Measurements from ENCODE around the gene FBN1.

Gene FBN1

DNA sequence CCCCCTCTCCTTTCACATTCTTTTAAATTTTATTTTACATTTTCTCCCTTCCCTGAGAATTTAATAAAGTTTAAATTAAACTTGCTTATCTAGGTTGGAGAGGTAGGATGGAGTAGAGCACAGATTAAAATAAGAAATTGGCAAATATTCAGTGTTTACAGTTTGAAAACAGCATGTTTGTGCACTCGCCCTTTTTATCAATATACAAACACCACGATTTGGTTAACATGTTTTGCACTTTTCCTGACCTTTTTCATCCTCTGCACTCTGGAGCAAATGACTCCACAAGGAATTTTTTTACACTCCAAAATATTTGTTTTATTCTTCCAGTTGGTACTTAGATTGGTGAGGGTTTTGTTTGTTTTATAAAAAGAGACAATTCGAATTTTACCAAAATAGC lies 227.2 kb downstream of the FBN1 start:
- Histone ChIP-seq H2BK5ac (ENCODE audit: low read length) (no peak overlapping the region), H2BK120ac (ENCODE audit: low read depth, low read length) (no peak overlapping the region), H3K79me1 (ENCODE audit: low read depth, low read length) (no peaks in the 10 kb centered on the region), H2AK5ac (ENCODE audit: low read depth, low read length) (no peak overlapping the region), H3K18ac (ENCODE audit: low read length) (no peak overlapping the region), H3K4me2 (ENCODE audit: insufficient read depth, low read length, poor library complexity, severe bottlenecking) (no peak overlapping the region), H2BK12ac (ENCODE audit: low read length) (no peak overlapping the region), H3K27ac (replicated peaks; ENCODE audit: low read length) (no peak overlapping the region), H3K4ac (ENCODE audit: low read length) (no peak overlapping the region), H3K9ac (ENCODE audit: low read depth, low read length, poor library complexity) (no peak overlapping the region), H3K27me3 (ENCODE audit: control insufficient read depth in 3 of 3, insufficient read depth in 3 of 3, low read depth in 1 of 3, low read length in 3 of 3) (no peaks in the 10 kb centered on the region), H3K4me3 (ENCODE audit: low read length in 2 of 2) (no peak overlapping the region), H3K9me3 (replicated peaks in 1 of 2; ENCODE audit: control insufficient read depth in 2 of 2, insufficient read depth in 1 of 2, low read depth in 1 of 2, low read length in 2 of 2) (peaks cover 0 to 2% of the 10 kb centered on the region in 2 donors), H3K36me3 (replicated peaks in 1 of 2; ENCODE audit: control insufficient read depth in 2 of 2, insufficient read depth in 2 of 2, low read length in 2 of 2) (peaks cover 19 to 41% of the 10 kb centered on the region in 2 donors), H3K4me1 (ENCODE audit: control insufficient read depth in 2 of 2, insufficient read depth in 1 of 2, low read depth in 1 of 2, low read length in 2 of 2) (peaks cover 0 to 2% of the 10 kb centered on the region in 2 donors), H2BK15ac (ENCODE audit: low read length) (no peak overlapping the region), H3K23ac (ENCODE audit: low read depth, low read length, poor library complexity) (no peak overlapping the region), H2AFZ (ENCODE audit: low read length) (no peak overlapping the region), H4K8ac (ENCODE audit: low read depth, low read length) (no peak overlapping the region), H3K14ac (ENCODE audit: low read length) (no peak overlapping the region), H4K91ac (ENCODE audit: low read depth, low read length, poor library complexity) (no peak overlapping the region)
- DNase-seq (ENCODE audit: low spot score) = no peak
- no CpG with 5 or more reads among the region's 3 CpGs for WGBS, 2 donors (ENCODE audit: extremely low coverage in 2 of 2, insufficient read length in 2 of 2, insufficient replicate concordance in 1 of 2)

DNA sequence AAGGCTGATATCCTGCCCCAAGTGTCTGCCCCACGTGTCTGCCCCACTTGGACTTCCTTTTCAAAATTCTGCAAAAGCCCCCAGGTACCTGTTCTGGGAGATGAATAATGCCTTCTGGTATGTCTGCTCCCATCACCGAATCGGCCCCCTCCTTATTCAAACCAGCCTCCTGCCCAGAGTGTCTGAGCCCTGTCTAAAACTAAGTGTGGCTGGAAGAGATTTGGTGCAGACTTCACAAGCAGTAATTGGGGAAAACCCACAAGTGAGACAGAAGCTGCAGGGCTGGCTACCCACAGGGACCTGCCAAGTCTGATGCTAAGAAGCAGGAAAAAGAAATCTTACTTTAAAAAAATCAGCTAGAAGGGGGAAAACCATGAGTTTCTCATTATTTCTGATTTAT lies 229.2 kb downstream of the FBN1 start:
- Histone ChIP-seq H3K9ac (ENCODE audit: low read depth, low read length, poor library complexity) (no peak overlapping the region), H3K4me3 (ENCODE audit: low read length in 2 of 2) (no peak overlapping the region), H4K8ac (ENCODE audit: low read depth, low read length) (no peak overlapping the region), H3K4me2 (ENCODE audit: insufficient read depth, low read length, poor library complexity, severe bottlenecking) (no peak overlapping the region), H2BK12ac (ENCODE audit: low read length) (no peak overlapping the region), H3K27ac (replicated peaks; ENCODE audit: low read length) (no peak overlapping the region), H2BK15ac (ENCODE audit: low read length) (no peak overlapping the region), H3K79me1 (ENCODE audit: low read depth, low read length) (no peaks in the 10 kb centered on the region), H3K36me3 (replicated peaks in 1 of 2; ENCODE audit: control insufficient read depth in 2 of 2, insufficient read depth in 2 of 2, low read length in 2 of 2) (peaks cover 19 to 46% of the 10 kb centered on the region in 2 donors), H3K18ac (ENCODE audit: low read length) (no peak overlapping the region), H3K27me3 (ENCODE audit: control insufficient read depth in 3 of 3, insufficient read depth in 3 of 3, low read depth in 1 of 3, low read length in 3 of 3) (no peaks in the 10 kb centered on the region), H2BK120ac (ENCODE audit: low read depth, low read length) (no peak overlapping the region), H4K91ac (ENCODE audit: low read depth, low read length, poor library complexity) (no peak overlapping the region), H3K4me1 (ENCODE audit: control insufficient read depth in 2 of 2, insufficient read depth in 1 of 2, low read depth in 1 of 2, low read length in 2 of 2) (no peaks in the 10 kb centered on the region), H3K4ac (ENCODE audit: low read length) (no peak overlapping the region), H3K23ac (ENCODE audit: low read depth, low read length, poor library complexity) (no peak overlapping the region), H3K9me3 (replicated peaks in 1 of 2; ENCODE audit: control insufficient read depth in 2 of 2, insufficient read depth in 1 of 2, low read depth in 1 of 2, low read length in 2 of 2) (peaks cover 0 to 2% of the 10 kb centered on the region in 2 donors), H2AK5ac (ENCODE audit: low read depth, low read length) (no peak overlapping the region), H3K14ac (ENCODE audit: low read length) (no peak overlapping the region), H2AFZ (ENCODE audit: low read length) (no peak overlapping the region), H2BK5ac (ENCODE audit: low read length) (no peak overlapping the region)
- no peak for DNase-seq (ENCODE audit: low spot score)
- no CpG with 5 or more reads among the region's 3 CpGs for WGBS, 2 donors (ENCODE audit: extremely low coverage in 2 of 2, insufficient read length in 2 of 2, insufficient replicate concordance in 1 of 2)

- H4K8ac ChIP-seq (ENCODE audit: low read depth, low read length) = no peak overlapping the region
- H4K91ac ChIP-seq (ENCODE audit: low read depth, low read length, poor library complexity) = no peak overlapping the region
- no peak overlapping the region for H3K9ac ChIP-seq (ENCODE audit: low read depth, low read length, poor library complexity)
- no peak overlapping the region for H3K4me2 ChIP-seq (ENCODE audit: insufficient read depth, low read length, poor library complexity, severe bottlenecking)
- peaks cover 19 to 45% of the 10 kb centered on the region in 2 donors for H3K36me3 ChIP-seq (replicated peaks in 1 of 2; ENCODE audit: control insufficient read depth in 2 of 2, insufficient read depth in 2 of 2, low read length in 2 of 2)
- H2BK15ac ChIP-seq (ENCODE audit: low read length) = no peak overlapping the region
- no peaks in the 10 kb centered on the region for H3K79me1 ChIP-seq (ENCODE audit: low read depth, low read length)
- no peak overlapping the region for H3K23ac ChIP-seq (ENCODE audit: low read depth, low read length, poor library complexity)
- H2BK120ac ChIP-seq (ENCODE audit: low read depth, low read length) = no peak overlapping the region
- H3K14ac ChIP-seq (ENCODE audit: low read length) = no peak overlapping the region
- no CpG with 5 or more reads among the region's 15 CpGs for WGBS, 2 donors (ENCODE audit: extremely low coverage in 2 of 2, insufficient read length in 2 of 2, insufficient replicate concordance in 1 of 2)
- no peak overlapping the region for H3K4me3 ChIP-seq (ENCODE audit: low read length in 2 of 2)
- H3K27ac ChIP-seq (replicated peaks; ENCODE audit: low read length) = no peak overlapping the region
- H2BK12ac ChIP-seq (ENCODE audit: low read length) = no peak overlapping the region
- H2BK5ac ChIP-seq (ENCODE audit: low read length) = no peak overlapping the region
- no peak for DNase-seq (ENCODE audit: low spot score)
- no peaks in the 10 kb centered on the region for H3K27me3 ChIP-seq (ENCODE audit: control insufficient read depth in 3 of 3, insufficient read depth in 3 of 3, low read depth in 1 of 3, low read length in 3 of 3)
- no peaks in the 10 kb centered on the region for H3K4me1 ChIP-seq (ENCODE audit: control insufficient read depth in 2 of 2, insufficient read depth in 1 of 2, low read depth in 1 of 2, low read length in 2 of 2)
- H2AK5ac ChIP-seq (ENCODE audit: low read depth, low read length) = no peak overlapping the region
- H3K9me3 ChIP-seq (replicated peaks in 1 of 2; ENCODE audit: control insufficient read depth in 2 of 2, insufficient read depth in 1 of 2, low read depth in 1 of 2, low read length in 2 of 2) = no peaks in the 10 kb centered on the region
- H2AFZ ChIP-seq (ENCODE audit: low read length) = no peak overlapping the region
- no peak overlapping the region for H3K4ac ChIP-seq (ENCODE audit: low read length)
- H3K18ac ChIP-seq (ENCODE audit: low read length) = no peak overlapping the region
Measured at GRCh38 chr15:48415036-48415886, 230.2 kb downstream of the FBN1 start.

DNA sequence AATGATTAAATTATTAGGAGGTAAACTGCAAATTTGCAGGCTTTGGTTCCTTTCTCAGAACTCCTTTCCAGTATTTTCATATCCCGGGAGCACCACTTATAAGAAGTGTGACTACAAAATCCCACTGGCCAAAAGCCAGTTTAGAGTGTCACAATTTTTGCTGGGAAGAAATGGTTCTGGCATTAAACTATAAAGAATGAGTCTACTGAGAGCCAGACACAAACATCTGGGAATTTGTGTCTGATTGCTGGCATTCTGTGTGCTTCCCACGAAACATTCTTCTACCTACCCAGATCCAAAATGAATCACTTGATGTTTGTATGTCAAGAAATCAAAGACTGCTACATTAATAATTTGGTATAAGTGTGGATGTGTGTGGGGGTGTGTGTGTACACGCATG lies 231.5 kb downstream of the FBN1 start:
- Histone ChIP-seq H3K9me3 (replicated peaks in 1 of 2; ENCODE audit: control insufficient read depth in 2 of 2, insufficient read depth in 1 of 2, low read depth in 1 of 2, low read length in 2 of 2) (no peaks in the 10 kb centered on the region), H3K27ac (replicated peaks; ENCODE audit: low read length) (no peak overlapping the region), H3K18ac (ENCODE audit: low read length) (no peak overlapping the region), H3K36me3 (replicated peaks in 1 of 2; ENCODE audit: control insufficient read depth in 2 of 2, insufficient read depth in 2 of 2, low read length in 2 of 2) (peaks cover 17 to 38% of the 10 kb centered on the region in 2 donors), H2BK12ac (ENCODE audit: low read length) (no peak overlapping the region), H3K9ac (ENCODE audit: low read depth, low read length, poor library complexity) (no peak overlapping the region), H2BK15ac (ENCODE audit: low read length) (no peak overlapping the region), H3K23ac (ENCODE audit: low read depth, low read length, poor library complexity) (no peak overlapping the region), H3K14ac (ENCODE audit: low read length) (no peak overlapping the region), H2BK5ac (ENCODE audit: low read length) (no peak overlapping the region), H3K4me3 (ENCODE audit: low read length in 2 of 2) (no peak overlapping the region), H3K4me2 (ENCODE audit: insufficient read depth, low read length, poor library complexity, severe bottlenecking) (no peak overlapping the region), H3K79me1 (ENCODE audit: low read depth, low read length) (no peaks in the 10 kb centered on the region), H3K4ac (ENCODE audit: low read length) (no peak overlapping the region), H2AK5ac (ENCODE audit: low read depth, low read length) (no peak overlapping the region), H4K8ac (ENCODE audit: low read depth, low read length) (no peak overlapping the region), H2AFZ (ENCODE audit: low read length) (no peak overlapping the region), H2BK120ac (ENCODE audit: low read depth, low read length) (no peak overlapping the region), H3K4me1 (ENCODE audit: control insufficient read depth in 2 of 2, insufficient read depth in 1 of 2, low read depth in 1 of 2, low read length in 2 of 2) (no peaks in the 10 kb centered on the region), H3K27me3 (ENCODE audit: control insufficient read depth in 3 of 3, insufficient read depth in 3 of 3, low read depth in 1 of 3, low read length in 3 of 3) (no peaks in the 10 kb centered on the region), H4K91ac (ENCODE audit: low read depth, low read length, poor library complexity) (no peak overlapping the region)
- DNase-seq (ENCODE audit: low spot score) = no peak
- WGBS, 2 donors (ENCODE audit: extremely low coverage in 2 of 2, insufficient read length in 2 of 2, insufficient replicate concordance in 1 of 2) = no CpG with 5 or more reads among the region's 3 CpGs
